Measurements from ENCODE around the gene CSNK1D.

DNA sequence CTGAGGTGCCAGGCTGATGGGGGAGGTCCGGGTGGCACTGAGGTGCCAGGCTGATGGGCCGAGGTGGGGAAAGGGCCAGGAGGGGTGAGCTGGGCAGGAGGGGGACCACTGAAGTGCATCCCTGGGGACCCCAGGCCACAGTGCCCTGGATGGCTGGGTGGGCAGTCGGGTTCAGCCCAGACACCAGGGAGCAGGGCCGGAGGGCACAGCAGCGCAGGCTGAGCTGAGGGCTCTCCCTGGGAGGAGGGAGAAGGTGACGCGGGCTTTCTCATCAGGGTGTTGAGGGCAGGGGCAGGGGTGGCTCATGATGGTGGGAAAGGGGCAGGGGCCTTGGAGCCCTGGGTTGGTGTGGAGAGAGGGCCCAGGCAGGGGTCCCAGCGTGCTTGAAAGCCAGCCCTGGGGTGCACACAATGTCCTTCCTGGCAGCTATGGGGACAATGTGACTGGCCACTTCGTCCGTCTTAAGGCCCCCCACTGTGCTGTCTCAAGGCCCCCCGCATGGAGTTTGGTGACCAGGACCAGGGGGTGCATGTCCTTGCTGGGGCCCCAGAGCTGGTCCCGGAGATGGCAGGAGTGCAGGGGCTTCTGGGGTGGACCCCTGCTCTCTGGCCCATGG is 27.9 kb upstream of the CSNK1D start:
- TF ChIP-seq, protein P1, sequence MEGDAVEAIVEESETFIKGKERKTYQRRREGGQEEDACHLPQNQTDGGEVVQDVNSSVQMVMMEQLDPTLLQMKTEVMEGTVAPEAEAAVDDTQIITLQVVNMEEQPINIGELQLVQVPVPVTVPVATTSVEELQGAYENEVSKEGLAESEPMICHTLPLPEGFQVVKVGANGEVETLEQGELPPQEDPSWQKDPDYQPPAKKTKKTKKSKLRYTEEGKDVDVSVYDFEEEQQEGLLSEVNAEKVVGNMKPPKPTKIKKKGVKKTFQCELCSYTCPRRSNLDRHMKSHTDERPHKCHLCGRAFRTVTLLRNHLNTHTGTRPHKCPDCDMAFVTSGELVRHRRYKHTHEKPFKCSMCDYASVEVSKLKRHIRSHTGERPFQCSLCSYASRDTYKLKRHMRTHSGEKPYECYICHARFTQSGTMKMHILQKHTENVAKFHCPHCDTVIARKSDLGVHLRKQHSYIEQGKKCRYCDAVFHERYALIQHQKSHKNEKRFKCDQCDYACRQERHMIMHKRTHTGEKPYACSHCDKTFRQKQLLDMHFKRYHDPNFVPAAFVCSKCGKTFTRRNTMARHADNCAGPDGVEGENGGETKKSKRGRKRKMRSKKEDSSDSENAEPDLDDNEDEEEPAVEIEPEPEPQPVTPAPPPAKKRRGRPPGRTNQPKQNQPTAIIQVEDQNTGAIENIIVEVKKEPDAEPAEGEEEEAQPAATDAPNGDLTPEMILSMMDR (IDR thresholded peaks at IDR 0.05), result no peak
- no peak for TF ChIP-seq POLR2A (IDR thresholded peaks at IDR 0.05)
